GM18520 (cell line): Measurements from ENCODE around the gene MAPK4.
"Not testable (repeated sequence)": the region's sequence is repeated elsewhere in the genome, so short reads cannot be mapped to it uniquely, and the experiment has no call there.

Experiments used
- ATAC-seq: cut with Tn5 transposase; IDR thresholded peaks from one replicate; pipeline ENCODE4 v1.9.1; 2021; ENCODE audit not compliant: unreplicated experiment

MAPK4 gene

GRCh38 chr18:50748243-50749229, 188.6 kb downstream of the MAPK4 start:
- ATAC-seq: no peak

GRCh38 chr18:50749421-50749820, 189.5 kb downstream of the MAPK4 start:
- no peak for ATAC-seq

- no peak for ATAC-seq
Observed at GRCh38 chr18:50749945-50750344, 190.1 kb downstream of the MAPK4 start.

- no peak for ATAC-seq
Observed at GRCh38 chr18:50750546-50750945, 190.7 kb downstream of the MAPK4 start.

- ATAC-seq: no peak
Observed at GRCh38 chr18:50751490-50751889, 191.6 kb downstream of the MAPK4 start.

GRCh38 chr18:50751947-50752346, 192.1 kb downstream of the MAPK4 start:
- ATAC-seq: no peak

GRCh38 chr18:50753311-50753710, 193.4 kb downstream of the MAPK4 start:
- no peak for ATAC-seq

GRCh38 chr18:50754297-50754696, 194.4 kb downstream of the MAPK4 start:
- no peak for ATAC-seq

GRCh38 chr18:50757358-50757757, 197.5 kb downstream of the MAPK4 start:
- no peak for ATAC-seq

GRCh38 chr18:50769463-50769862, 209.6 kb downstream of the MAPK4 start:
- ATAC-seq: no peak

GRCh38 chr18:50775207-50775606, 215.3 kb downstream of the MAPK4 start:
- no peak for ATAC-seq

- ATAC-seq: no peak
Observed at GRCh38 chr18:50775726-50776125, 215.8 kb downstream of the MAPK4 start.

GRCh38 chr18:50776383-50776782, 216.5 kb downstream of the MAPK4 start:
- no peak for ATAC-seq

GRCh38 chr18:50779021-50779420, 219.1 kb downstream of the MAPK4 start:
- ATAC-seq: not testable (repeated sequence)
